Measurements from ENCODE around the gene MINDY2. TPM values are rescaled to one million over a fixed set of nuclear protein-coding genes. Genes with fewer than 3 reads are reported as not detected.

Gene MINDY2
- total RNA-seq, 1 experiment from 2014 or later, result 17.6 TPM

GRCh38 chr15:58876306-58877106 is 105.4 kb downstream of the MINDY2 start:
- intact Hi-C loops (cut with micrococcal nuclease), result no loop called here
- no TSS peak for BruUV-seq (replicated peaks)
- no peak for TF ChIP-seq YY1 (IDR thresholded peaks at IDR 0.05; ENCODE audit: extremely low read depth, insufficient replicate concordance, low read depth, low read length)
- TF ChIP-seq EGR1 (IDR thresholded peaks at IDR 0.05; ENCODE audit: low read depth), result no peak
- TF ChIP-seq SIN3A (IDR thresholded peaks at IDR 0.05; ENCODE audit: low read depth), result no peak
- TF ChIP-seq SP1 (IDR thresholded peaks at IDR 0.05; ENCODE audit: low read depth), result no peak
- TF ChIP-seq POLR2A (IDR thresholded peaks at IDR 0.05; ENCODE audit: borderline replicate concordance, extremely low read depth, insufficient read depth, insufficient read length), result no peak
- TF ChIP-seq FOSL1 (IDR thresholded peaks at IDR 0.05; ENCODE audit: low read depth), result no peak
- Histone ChIP-seq H3K4me1 (ENCODE audit: control insufficient read depth in 1 of 2, insufficient read depth in 2 of 2, low read length in 2 of 2) (no peaks in the 10 kb centered on the region), H3K4me3 (replicated peaks in 1 of 2; ENCODE audit: low read depth in 1 of 2, low read length in 2 of 2) (no peak overlapping the region), H4K20me1 (ENCODE audit: insufficient read depth) (no peaks in the 10 kb centered on the region), H3K9ac (ENCODE audit: low read length) (no peak overlapping the region), H3K27ac (ENCODE audit: low read depth, low read length) (no peak overlapping the region), H3K9me3 (ENCODE audit: control insufficient read depth in 1 of 2, insufficient read depth in 1 of 2, low read depth in 1 of 2, low read length in 2 of 2) (no peaks in the 10 kb centered on the region), H3K27me3 (ENCODE audit: insufficient read depth, low read length) (no peaks in the 10 kb centered on the region), H2AFZ (ENCODE audit: low read depth, low read length, poor library complexity, severe bottlenecking) (no peak overlapping the region), H3K79me2 (ENCODE audit: insufficient read depth, low read length) (peaks cover 3% of the 10 kb centered on the region; the same call in 1 of the 2 replicates), H3K4me2 (ENCODE audit: low read length) (no peak overlapping the region), H3K9me2 (ENCODE audit: insufficient read depth) (no peaks in the 10 kb centered on the region), H3K36me3 (ENCODE audit: control insufficient read depth in 1 of 2, insufficient read depth in 2 of 2, low read length in 2 of 2) (peaks cover 17 to 31% of the 10 kb centered on the region in 2 experiments)
- DNase-seq (ENCODE audit: low read depth, low spot score) (no peak), ATAC-seq (no peak)
- CTCF ChIA-PET, result no interaction called here
- RAD21 ChIA-PET (ENCODE audit: low non-redundant PET in 1 of 2, low total read pairs in 2 of 2, uncharacterized antibody in 2 of 2, unreplicated experiment in 2 of 2), result no interaction called here
- POLR2A ChIA-PET, result no interaction called here

- Histone ChIP-seq H3K4me2 (ENCODE audit: low read length) (no peak overlapping the region), H3K4me3 (replicated peaks in 1 of 2; ENCODE audit: low read depth in 1 of 2, low read length in 2 of 2) (no peak overlapping the region), H3K36me3 (ENCODE audit: control insufficient read depth in 1 of 2, insufficient read depth in 2 of 2, low read length in 2 of 2) (peaks cover 28 to 44% of the 10 kb centered on the region in 2 experiments), H2AFZ (ENCODE audit: low read depth, low read length, poor library complexity, severe bottlenecking) (no peak overlapping the region), H3K9me3 (ENCODE audit: control insufficient read depth in 1 of 2, insufficient read depth in 1 of 2, low read depth in 1 of 2, low read length in 2 of 2) (no peaks in the 10 kb centered on the region), H4K20me1 (ENCODE audit: insufficient read depth) (no peaks in the 10 kb centered on the region), H3K4me1 (ENCODE audit: control insufficient read depth in 1 of 2, insufficient read depth in 2 of 2, low read length in 2 of 2) (no peaks in the 10 kb centered on the region), H3K79me2 (ENCODE audit: insufficient read depth, low read length) (peaks cover 4% of the 10 kb centered on the region; the same call in 1 of the 2 replicates), H3K9ac (ENCODE audit: low read length) (no peak overlapping the region), H3K9me2 (ENCODE audit: insufficient read depth) (no peaks in the 10 kb centered on the region), H3K27ac (ENCODE audit: low read depth, low read length) (no peak overlapping the region), H3K27me3 (ENCODE audit: insufficient read depth, low read length) (no peaks in the 10 kb centered on the region)
- TF ChIP-seq SIN3A (IDR thresholded peaks at IDR 0.05; ENCODE audit: low read depth) (no peak), YY1 (IDR thresholded peaks at IDR 0.05; ENCODE audit: extremely low read depth, insufficient replicate concordance, low read depth, low read length) (no peak), EZH2phosphoT487 (IDR thresholded peaks at IDR 0.05; ENCODE audit: borderline replicate concordance) (no peak), POLR2AphosphoS5 (IDR thresholded peaks at IDR 0.05; ENCODE audit: low read depth, low read length) (no peak), EGR1 (IDR thresholded peaks at IDR 0.05; ENCODE audit: low read depth) (no peak), FOSL1 (IDR thresholded peaks at IDR 0.05; ENCODE audit: low read depth) (no peak), POLR2A (IDR thresholded peaks at IDR 0.05; ENCODE audit: borderline replicate concordance, extremely low read depth, insufficient read depth, insufficient read length) (no peak), ZNF274 (IDR thresholded peaks at IDR 0.05; ENCODE audit: low read depth, low read length) (no peak), TCF7L2 (IDR thresholded peaks at IDR 0.05; ENCODE audit: borderline replicate concordance, extremely low read depth, insufficient read depth, insufficient read length) (no peak)
- DNase-seq (ENCODE audit: low read depth, low spot score) (no peak), ATAC-seq (no peak)
- ChIA-PET CTCF (no interaction called here), RAD21 (ENCODE audit: low non-redundant PET in 1 of 2, low total read pairs in 2 of 2, uncharacterized antibody in 2 of 2, unreplicated experiment in 2 of 2) (no interaction called here), POLR2A (no interaction called here)
- intact Hi-C loops (cut with micrococcal nuclease), result no loop called here
- no TSS peak for BruUV-seq (replicated peaks)
Measured at GRCh38 chr15:58877999-58878825, 107.1 kb downstream of the MINDY2 start.
